Epithelial cell of proximal tubule (primary cell): ENCODE data around the gene GH2. TPM values are rescaled to one million over a fixed set of nuclear protein-coding genes. Genes with fewer than 3 reads are reported as not detected.

ENCODE experiments used
- DNase-seq: peaks from one replicate; pipeline ENCODE4 v3.0.0-alpha.2; 2011; ENCODE audit warnings: low read depth
- H3K4me3 ChIP-seq: 2 replicates; pipeline ENCODE4 v1.5.1; 2011; ENCODE audit warnings: low read depth, mild to moderate bottlenecking, low read length
- total RNA-seq: library from RNA; depleted of rRNA; stranded (reverse); fragments of >200 nt; gene quantifications from 2 replicates; pipeline ENCODE4 v1.2.3, GENCODE V29; 2015
- TF ChIP-seq, protein P1 (sequence below): conservative IDR thresholded peaks from 2 replicates; pipeline ENCODE4 v1.5.1; 2012; ENCODE audit warnings: low read depth, mild to moderate bottlenecking, low read length

Gene GH2
- total RNA-seq, 1 donor from 2014 or later, result not detected

- TF ChIP-seq, protein P1, sequence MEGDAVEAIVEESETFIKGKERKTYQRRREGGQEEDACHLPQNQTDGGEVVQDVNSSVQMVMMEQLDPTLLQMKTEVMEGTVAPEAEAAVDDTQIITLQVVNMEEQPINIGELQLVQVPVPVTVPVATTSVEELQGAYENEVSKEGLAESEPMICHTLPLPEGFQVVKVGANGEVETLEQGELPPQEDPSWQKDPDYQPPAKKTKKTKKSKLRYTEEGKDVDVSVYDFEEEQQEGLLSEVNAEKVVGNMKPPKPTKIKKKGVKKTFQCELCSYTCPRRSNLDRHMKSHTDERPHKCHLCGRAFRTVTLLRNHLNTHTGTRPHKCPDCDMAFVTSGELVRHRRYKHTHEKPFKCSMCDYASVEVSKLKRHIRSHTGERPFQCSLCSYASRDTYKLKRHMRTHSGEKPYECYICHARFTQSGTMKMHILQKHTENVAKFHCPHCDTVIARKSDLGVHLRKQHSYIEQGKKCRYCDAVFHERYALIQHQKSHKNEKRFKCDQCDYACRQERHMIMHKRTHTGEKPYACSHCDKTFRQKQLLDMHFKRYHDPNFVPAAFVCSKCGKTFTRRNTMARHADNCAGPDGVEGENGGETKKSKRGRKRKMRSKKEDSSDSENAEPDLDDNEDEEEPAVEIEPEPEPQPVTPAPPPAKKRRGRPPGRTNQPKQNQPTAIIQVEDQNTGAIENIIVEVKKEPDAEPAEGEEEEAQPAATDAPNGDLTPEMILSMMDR, result no peak
- no peak for DNase-seq
- H3K4me3 ChIP-seq, result no peak overlapping the region
These were observed 43.0 kb downstream of the GH2 start for GRCh38 chr17:63838631-63839171.

GRCh38 chr17:63837962-63838600 is 43.7 kb downstream of the GH2 start:
- H3K4me3 ChIP-seq, result no peak overlapping the region
- TF ChIP-seq, protein P1, result no peak

DNA sequence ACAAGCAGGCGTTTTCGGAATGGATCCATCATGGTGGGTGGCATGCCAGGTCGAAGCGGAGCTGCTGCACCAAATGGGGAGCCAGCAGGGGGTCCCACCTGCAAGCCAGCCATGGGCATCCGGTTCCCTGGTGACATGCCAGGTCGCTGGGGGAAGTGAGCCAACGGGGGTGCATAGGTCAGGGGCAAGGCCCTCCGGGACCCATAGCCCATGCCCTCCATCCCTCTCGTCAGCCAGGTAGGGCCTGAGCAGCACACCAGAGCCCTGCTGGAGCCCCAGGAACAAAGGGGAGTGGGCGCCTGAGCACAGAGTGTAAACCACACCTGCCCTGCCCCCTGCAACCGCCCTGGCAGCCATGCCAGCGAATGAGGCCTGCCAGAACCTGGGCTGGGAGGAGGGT is 44.3 kb downstream of the GH2 start:
- no peak for DNase-seq
- no peak overlapping the region for H3K4me3 ChIP-seq
- TF ChIP-seq, protein P1, result no peak

More at GRCh38 chr17:63837962-63838600, 43.7 kb downstream of the GH2 start:
- no peak for DNase-seq

DNA sequence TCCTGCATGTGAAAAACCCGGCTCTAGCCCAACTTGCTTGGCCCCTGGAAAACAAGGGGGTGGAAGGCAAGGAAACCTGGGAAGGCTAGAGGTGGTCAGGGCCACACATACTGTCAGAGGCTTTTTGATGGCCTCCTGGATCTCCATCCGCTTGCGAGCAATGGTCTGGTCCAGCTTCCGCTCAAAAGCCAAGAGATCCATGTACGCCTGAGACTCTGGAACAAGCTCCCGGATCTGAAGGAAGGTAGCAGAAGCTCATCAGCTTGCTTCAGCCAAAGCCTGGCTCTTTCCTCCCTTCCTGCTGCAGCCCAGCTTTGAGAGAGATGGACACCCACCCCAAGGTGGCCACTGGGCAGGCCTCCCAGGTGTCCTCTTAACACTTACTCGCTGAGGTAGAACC is 44.9 kb downstream of the GH2 start:
- TF ChIP-seq, protein P1, result no peak
- no peak overlapping the region for H3K4me3 ChIP-seq
- DNase-seq, result no peak

DNA sequence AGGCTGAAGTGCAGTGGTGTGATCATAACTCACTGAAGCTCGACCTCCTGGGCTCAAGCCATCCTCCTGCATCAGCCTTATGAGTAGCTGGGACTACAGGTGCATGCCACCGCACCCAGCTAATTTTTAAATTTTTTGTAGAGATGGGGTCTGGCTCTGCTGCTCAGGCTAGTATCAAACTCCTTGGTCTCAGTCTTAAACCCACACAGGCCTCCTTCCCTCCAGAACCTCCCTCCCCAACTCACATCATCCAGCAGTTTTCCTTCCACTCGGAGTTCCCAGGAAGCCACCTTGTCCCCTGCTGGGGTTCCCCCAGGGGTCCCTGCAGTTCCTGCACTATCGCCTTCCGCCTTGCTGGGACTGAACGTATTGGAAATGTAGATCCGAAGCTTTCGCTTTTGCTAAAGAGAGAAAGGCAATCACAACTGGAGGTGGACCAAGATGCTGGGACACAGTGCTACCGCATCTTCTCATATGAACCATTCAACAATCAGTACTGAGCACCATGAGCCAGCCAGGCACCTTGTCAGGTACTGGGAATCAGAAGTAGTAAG is 46.5 kb downstream of the GH2 start:
- H3K4me3 ChIP-seq, result no peak overlapping the region
- DNase-seq, result no peak
- TF ChIP-seq, protein P1, result no peak

GRCh38 chr17:63834431-63835166 is 47.1 kb downstream of the GH2 start:
- no peak overlapping the region for H3K4me3 ChIP-seq
- no peak for DNase-seq
- TF ChIP-seq, protein P1, result peak; percentile 70
